Breast epithelium (tissue), 4 donors: Measurements from ENCODE around the gene JUND. TPM values are rescaled to one million over a fixed set of nuclear protein-coding genes. Genes with fewer than 3 reads are reported as not detected.

Experiments used
- DNase-seq, 2 donors: peaks; one replicate each; pipeline ENCODE4 v3.0.0-alpha.2; 2019; ENCODE audit warnings: low spot score in 2 of 2
- H3K27ac ChIP-seq, 2 donors: fragments of 200-600 bp; sonication (generic) in 1 of 2; one replicate each; pipeline ENCODE4 v1.5.1; 2016 to 2019; ENCODE audit warnings: mild to moderate bottlenecking in 1 of 2
- H3K27me3 ChIP-seq, 2 donors: fragments of 200-600 bp; sonication (generic) in 1 of 2; one replicate each; pipeline versions ENCODE4 v1.5.1 to v1.6.0; 2017 to 2019; ENCODE audit warnings: control low read depth in 1 of 2, mild to moderate bottlenecking in 1 of 2
- H3K36me3 ChIP-seq: fragments of 200-600 bp; one replicate; pipeline ENCODE4 v1.5.1; 2019
- H3K4me1 ChIP-seq, 2 donors: fragments of 200-600 bp; sonication (generic); one replicate each; pipeline ENCODE4 v1.5.1; 2016 to 2019; ENCODE audit warnings: control low read depth in 1 of 2
- H3K4me3 ChIP-seq, 3 donors: fragments of 200-600 bp; sonication (generic); 1 replicate in 2 of 3; 2 replicates in 1 of 3; pipeline ENCODE4 v1.5.1; 2016 to 2019; ENCODE audit warnings: mild to moderate bottlenecking in 3 of 3, moderate library complexity in 2 of 3
- H3K9me3 ChIP-seq, 2 donors: fragments of 200-600 bp; sonication (generic) in 1 of 2; one replicate each; pipeline ENCODE4 v1.5.1; 2016 to 2019; ENCODE audit warnings: control low read depth in 1 of 2
- POLR2A ChIP-seq: fragments of 450-650 bp; IDR thresholded peaks from one replicate; pipeline ENCODE4 v1.6.1; 2016; ENCODE audit warnings: antibody characterized with exemption, mild to moderate bottlenecking, moderate library complexity
- POLR2AphosphoS5 ChIP-seq, 3 donors: sonication (generic); formaldehyde crosslinking; IDR thresholded peaks; one replicate each; pipeline ENCODE4 v1.6.1; 2017; ENCODE audit warnings: antibody characterized with exemption in 3 of 3
- intact Hi-C: fragments of 100-400 bp; cut with DNase I; formaldehyde crosslinking; loops from one replicate; pipeline ENCODE4 v1.15.1; 2023; ENCODE audit warnings: low total_unique reads
- total RNA-seq, 3 donors: library from RNA; depleted of rRNA; stranded (reverse); fragments of >200 nt; gene quantifications; one replicate each; pipeline ENCODE4 v1.1.0, GENCODE V29; 2016
- TF ChIP-seq, protein P1 (sequence below), 3 donors: fragments of 450-650 bp; IDR thresholded peaks; one replicate each; pipeline ENCODE4 v1.5.1; 2016 to 2017; ENCODE audit warnings: antibody characterized with exemption in 3 of 3, mild to moderate bottlenecking in 3 of 3, moderate library complexity in 3 of 3

The JUND gene
- total RNA-seq, 3 donors from 2014 or later: 325 to 833 (median 602) TPM

DNA sequence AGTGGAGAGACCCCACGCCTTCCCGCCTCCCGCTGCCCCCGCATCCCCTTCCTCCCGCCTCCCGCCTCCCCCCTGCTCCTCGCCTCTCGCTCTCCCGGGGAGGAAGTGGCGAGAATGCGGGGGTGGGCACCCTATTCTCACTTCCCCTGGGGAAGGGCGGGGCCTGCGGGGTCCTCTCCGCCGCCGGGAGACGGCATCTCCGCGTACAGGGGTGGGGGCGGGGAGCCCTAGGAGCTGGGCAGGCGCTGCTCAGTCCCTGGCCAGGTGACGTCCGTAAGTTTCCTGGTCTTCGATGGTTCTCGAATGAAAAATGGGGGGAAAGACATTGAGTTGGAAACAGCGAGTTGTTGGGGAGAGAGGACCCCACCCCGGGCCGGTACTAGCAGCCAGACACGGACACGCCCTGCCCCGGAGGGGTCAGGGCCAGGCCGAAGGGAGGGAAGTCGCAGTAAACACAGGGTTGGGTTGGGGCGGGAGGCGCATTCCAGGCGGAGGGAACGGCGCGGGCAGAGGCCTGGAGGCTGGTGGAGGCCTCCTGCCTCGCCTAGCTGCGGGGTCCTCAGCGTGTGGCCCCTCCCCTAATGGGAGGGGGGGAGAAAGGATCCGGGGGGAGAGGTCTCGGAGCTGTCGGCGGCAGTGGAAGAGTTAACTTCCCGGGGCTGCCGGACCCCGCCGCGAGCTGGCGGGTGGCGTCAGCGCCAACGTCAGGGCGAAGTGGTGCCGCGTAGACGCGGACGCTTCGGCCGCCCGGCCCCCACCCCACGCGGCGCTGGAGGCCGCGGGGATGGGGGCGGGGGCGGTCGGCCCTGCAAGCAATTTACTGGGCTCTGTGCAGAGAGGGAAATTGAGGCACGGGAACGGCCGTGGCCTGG, 10.4 kb upstream of the JUND start:
- TF ChIP-seq, protein P1, sequence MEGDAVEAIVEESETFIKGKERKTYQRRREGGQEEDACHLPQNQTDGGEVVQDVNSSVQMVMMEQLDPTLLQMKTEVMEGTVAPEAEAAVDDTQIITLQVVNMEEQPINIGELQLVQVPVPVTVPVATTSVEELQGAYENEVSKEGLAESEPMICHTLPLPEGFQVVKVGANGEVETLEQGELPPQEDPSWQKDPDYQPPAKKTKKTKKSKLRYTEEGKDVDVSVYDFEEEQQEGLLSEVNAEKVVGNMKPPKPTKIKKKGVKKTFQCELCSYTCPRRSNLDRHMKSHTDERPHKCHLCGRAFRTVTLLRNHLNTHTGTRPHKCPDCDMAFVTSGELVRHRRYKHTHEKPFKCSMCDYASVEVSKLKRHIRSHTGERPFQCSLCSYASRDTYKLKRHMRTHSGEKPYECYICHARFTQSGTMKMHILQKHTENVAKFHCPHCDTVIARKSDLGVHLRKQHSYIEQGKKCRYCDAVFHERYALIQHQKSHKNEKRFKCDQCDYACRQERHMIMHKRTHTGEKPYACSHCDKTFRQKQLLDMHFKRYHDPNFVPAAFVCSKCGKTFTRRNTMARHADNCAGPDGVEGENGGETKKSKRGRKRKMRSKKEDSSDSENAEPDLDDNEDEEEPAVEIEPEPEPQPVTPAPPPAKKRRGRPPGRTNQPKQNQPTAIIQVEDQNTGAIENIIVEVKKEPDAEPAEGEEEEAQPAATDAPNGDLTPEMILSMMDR (IDR thresholded peaks at IDR 0.05): no peak
- TF ChIP-seq POLR2A (peak; percentile 58), POLR2AphosphoS5 (IDR thresholded peaks at IDR 0.05) (peak; percentile 62 to 91 (median 73))
- Histone ChIP-seq H3K4me3 (peak overlapping the region; percentile 52 to 78 (median 73)), H3K27ac (peak overlapping the region; percentile 99 to 100), H3K27me3 (no peaks in the 10 kb centered on the region), H3K36me3 (no peaks in the 10 kb centered on the region), H3K9me3 (no peaks in the 10 kb centered on the region), H3K4me1 (no peaks in the 10 kb centered on the region)
- DNase-seq: peak; percentile 80 to 91
- intact Hi-C loops: no loop called here

DNA sequence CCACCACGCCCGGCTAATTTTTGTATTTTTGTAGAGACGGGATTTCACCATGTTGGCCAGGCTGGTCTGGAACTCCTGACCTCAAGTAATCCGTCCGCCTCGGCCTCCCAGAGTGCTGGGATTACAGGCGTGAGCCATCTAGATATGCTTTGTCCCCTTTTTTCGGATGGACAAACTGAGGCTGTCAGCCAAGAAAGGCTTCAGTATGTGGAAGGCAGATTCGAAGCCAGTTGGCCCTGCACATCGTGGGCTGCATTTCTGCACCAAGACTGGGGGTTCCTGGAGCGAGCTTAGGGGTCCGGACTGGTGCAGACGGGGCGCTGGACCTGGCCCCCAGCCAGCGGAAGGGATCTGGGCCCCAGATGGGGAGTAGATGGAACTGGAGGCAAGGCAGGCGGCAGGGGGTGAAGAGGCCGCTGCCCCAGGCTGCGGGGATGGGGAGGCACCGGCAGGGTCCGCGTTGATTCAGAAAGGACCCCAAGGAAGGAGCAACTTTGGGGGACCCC, 9.7 kb upstream of the JUND start:
- TF ChIP-seq, protein P1 (IDR thresholded peaks at IDR 0.05): no peak
- TF ChIP-seq POLR2A: no peak
- no peak for TF ChIP-seq POLR2AphosphoS5 (IDR thresholded peaks at IDR 0.05)
- H3K27me3 ChIP-seq: no peaks in the 10 kb centered on the region
- no peak for DNase-seq
- no peaks in the 10 kb centered on the region for H3K4me1 ChIP-seq
- peak overlapping the region; percentile 52 to 78 (median 73) for H3K4me3 ChIP-seq
- no peaks in the 10 kb centered on the region for H3K9me3 ChIP-seq
- H3K36me3 ChIP-seq: no peaks in the 10 kb centered on the region
- intact Hi-C loops: no loop called here
- H3K27ac ChIP-seq: peak overlapping the region; percentile 99 to 100

DNA sequence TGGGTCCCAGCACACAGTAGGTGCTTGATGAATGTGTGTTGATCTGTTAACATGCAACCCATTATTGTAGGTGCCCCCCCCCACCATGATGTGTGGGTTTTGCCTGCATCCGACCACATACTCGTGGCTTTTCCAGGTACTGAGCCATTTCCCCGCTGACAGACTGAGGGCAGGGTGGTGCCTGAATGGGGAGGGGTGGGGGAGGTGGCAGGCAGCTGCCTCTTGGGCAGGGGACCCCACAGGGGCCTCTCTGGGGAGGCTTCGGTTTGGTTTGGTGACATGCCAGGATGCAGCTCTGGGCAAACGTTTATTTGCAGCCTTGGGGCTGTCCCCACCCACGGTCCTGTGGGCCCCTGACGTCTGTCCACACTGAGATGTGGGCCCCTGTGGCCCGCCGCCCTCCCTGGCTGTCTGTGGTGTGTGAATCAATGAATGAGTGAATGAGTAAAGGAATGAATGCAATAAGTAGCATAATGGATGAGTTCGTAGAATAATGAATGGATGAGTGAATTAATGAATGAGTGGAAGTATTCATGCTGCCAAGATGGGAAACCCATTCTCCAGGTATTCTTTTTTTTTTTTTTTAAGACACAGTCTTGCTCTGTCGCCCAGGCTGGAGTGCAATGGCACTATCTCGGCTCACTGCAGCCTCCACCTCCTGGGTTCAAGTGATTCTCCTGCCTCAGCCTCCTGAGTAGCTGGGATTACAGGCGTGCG, 9.0 kb upstream of the JUND start:
- no peaks in the 10 kb centered on the region for H3K36me3 ChIP-seq
- H3K27ac ChIP-seq: peak overlapping the region; percentile 99 to 100
- no peak for DNase-seq
- intact Hi-C loops: no loop called here
- TF ChIP-seq, protein P1 (IDR thresholded peaks at IDR 0.05): no peak
- TF ChIP-seq POLR2AphosphoS5 (IDR thresholded peaks at IDR 0.05) (no peak), POLR2A (no peak)
- H3K27me3 ChIP-seq: no peaks in the 10 kb centered on the region
- H3K4me1 ChIP-seq: no peaks in the 10 kb centered on the region
- H3K9me3 ChIP-seq: no peaks in the 10 kb centered on the region
- no peak overlapping the region for H3K4me3 ChIP-seq

DNA sequence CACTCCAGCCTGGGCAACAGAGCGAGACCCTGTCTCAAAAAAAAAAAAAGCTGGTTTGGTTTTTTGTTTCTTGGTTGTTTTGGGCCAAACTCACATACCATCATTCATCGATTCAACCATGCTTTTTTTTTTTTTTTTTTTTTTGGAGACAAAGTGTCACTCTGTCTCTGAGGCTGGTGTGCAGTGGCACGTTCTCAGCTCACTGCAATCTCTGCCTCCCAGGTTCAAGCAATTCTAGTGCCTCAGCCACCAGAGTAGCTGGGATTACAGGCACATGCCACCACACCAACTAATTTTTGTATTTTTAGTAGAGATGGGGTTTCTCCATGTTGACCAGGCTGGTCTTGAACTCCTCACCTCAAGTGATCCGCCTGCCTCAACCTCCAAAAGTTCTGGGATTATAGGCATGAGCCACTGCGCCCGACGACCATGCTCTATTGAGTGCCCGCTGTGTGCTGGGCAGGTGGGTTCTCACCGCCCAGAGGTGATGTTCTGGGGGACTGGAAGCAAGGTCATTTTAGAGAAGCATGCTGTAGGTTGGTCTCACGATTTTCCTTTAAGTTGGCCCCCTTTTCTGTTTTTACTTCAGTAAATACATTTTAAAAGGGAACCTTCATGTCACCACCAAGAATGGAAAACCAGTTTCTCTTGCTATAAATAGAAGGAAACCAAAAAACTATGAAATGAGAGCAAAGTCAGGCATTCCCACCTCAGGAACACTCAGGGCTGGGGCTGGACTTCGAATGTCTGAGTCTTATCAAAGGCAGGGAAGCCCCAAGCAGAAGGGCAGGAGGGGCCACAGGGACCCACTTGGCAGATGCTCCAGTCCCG, 8.3 kb upstream of the JUND start:
- H3K27me3 ChIP-seq: no peaks in the 10 kb centered on the region
- intact Hi-C loops: no loop called here
- no peak for TF ChIP-seq POLR2AphosphoS5 (IDR thresholded peaks at IDR 0.05)
- TF ChIP-seq POLR2A: no peak
- TF ChIP-seq, protein P1 (IDR thresholded peaks at IDR 0.05): no peak

More for the DNA sequence above, 8.3 kb upstream of the JUND start:
- Histone ChIP-seq H3K4me3 (no peak overlapping the region), H3K27ac (peak overlapping the region; percentile 82 to 100), H3K36me3 (no peaks in the 10 kb centered on the region), H3K9me3 (no peaks in the 10 kb centered on the region), H3K4me1 (no peaks in the 10 kb centered on the region)
- DNase-seq: no peak
